GM11168 (cell line): Measurements from ENCODE around the gene TSPAN5.

ENCODE experiments used
- in situ Hi-C: fragments of 300-500 bp; cut with MboI; formaldehyde crosslinking; loops from one replicate; pipeline ENCODE4 v1.12.0; 2022; ENCODE audit warnings: low sequenced_read_pairs; ENCODE audit not compliant: unreplicated experiment

The TSPAN5 gene

DNA sequence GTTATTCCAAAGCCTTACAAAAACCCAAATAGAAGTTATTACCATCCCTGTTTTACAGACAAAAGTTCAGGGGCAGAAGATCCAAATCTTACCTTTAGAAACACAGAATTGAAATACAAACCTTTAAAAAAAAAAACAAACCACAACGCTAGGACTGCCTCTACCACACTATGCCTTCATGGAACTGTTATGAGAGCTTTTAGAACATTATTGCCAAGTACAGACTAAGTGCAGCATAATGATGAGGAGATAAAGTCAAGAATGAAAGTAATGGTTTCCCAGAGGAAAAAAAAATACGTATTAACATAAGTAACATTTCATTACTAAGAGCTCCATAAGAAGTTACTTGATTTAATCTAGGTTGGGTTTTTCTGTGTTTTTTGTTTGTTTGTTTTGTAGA lies 34.3 kb downstream of the TSPAN5 start:
- in situ Hi-C loops = no loop called here

DNA sequence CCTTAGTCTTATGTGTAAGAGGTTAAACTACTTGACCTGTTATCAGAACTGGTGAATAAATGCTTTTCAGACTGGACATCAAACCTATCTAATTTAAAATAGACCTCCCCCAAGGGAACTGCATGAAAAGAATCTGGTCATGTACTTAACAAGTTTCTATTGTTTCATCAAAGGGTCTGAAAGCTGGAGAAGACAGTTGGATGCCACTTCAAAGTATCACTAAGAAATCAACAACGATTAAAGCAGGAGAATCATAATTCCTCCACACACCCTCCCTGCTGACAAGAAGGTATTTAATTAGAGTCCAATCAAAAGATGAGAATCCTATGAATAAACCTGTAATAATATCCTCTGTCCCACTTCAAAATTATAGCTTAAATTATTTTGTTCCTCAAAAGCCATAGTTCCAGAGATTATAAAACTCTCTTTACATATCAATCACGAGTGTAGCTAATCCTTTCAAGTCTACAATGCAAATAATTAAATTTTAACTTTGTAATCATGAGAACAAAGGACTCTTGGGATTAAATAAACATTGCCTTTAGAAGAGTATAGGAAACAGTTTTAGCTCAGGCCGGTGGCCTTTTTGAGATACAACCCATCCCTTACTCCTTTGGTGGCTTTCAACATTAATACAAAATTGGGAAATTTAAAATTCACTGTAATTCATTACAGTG lies 35.1 kb downstream of the TSPAN5 start:
- in situ Hi-C loops = no loop called here

DNA sequence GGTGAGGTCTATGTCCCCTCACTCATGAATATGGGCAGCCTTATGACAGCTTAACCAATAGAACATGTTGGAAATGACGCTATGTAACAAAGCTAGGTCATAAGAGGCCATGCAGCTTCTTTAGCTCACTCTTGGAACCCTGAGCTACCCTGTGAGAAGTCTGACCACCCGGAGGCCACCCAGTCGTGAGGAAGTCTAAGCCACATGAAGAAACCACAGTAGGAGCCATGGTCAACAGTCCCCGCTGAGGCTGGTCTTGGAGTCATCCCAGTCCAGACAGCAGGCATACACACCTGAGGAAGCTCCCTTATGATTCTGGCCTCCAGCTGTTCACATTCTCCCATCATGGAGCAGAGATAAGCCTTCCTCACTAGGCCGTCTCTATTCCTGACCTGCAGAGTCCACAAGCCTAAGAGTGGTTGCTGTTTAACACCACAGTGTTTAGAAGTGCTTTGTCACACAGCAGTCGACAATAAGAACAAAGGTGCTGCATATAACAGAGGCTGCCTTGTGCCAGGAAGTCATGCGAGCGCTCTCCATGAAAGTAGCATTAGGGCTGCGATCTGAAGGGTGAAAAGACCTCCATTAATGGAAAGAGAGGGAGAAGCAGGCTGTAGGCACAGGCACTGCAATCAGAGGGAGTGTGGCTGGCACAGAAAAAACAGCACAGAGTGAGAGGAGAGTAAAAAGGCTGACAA lies 38.2 kb downstream of the TSPAN5 start:
- in situ Hi-C loops = no loop called here

DNA sequence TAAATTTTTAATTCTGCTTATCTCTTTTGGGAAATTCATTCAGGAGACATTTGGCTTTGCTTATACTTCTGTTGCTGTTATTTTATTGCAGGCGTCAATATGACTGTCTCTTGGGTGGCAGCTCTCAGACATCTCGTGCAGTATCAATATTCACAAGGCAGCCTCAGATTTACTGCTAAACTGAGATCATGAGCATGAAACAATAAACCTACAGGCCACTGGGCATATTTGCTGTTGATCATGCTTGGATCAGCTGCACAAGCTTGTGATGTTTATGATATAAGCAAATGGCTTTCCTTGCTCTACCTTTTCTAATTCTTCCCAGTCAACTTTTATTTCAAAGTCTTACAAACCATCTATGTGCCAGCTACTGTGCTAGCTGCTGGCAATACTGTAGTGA lies 39.2 kb downstream of the TSPAN5 start:
- in situ Hi-C loops = no loop called here

DNA sequence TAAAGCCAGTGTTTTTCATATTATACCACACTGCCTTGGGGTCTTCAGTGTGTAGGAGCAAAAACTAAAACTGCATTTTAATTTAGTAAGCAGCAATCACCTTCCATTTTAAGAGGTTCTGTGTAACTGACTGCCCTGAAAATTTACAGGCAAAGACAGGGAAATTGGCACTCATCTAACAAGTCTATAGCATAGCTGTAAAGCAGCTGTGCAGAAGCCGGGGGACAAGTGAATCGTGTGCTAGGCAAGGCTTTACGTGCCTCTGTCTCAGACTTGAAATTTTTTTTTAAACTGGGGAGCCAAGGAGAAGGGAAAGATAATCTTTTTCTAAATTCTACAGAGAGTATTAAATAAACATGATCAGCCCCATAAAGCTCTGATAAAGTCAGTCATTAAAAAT lies 39.7 kb downstream of the TSPAN5 start:
- in situ Hi-C loops = no loop called here

DNA sequence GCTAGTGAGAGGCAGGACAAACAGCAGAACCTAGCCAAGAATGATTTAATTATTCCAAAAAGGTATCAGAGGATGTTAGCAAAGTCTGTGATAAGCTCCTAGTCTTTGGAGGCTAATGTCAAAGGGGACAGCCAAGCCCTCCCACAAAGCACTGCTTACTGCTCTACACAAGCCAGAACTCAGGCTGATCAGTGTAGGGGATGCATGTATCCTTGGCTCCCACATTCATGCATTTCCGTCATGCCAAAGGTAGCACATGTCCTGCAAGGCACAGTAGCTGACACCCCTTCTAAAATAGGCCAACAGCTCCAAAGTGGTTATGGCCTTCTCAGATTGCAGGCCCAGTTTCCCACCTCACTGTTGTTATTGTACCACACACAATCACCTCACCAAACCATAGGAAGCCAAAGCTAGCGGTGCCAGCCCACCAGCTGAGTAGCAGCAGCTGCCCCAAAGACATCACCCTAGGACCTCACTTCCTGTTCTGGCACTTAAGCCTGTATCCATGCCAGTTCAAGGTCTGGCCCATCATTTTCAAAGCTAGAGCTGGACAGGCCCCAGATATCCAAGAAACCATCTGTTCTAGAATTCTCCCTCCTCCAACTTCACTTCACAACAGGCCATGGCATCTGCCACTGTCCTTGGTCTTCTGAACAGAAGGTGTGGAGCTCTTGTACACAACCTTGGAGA lies 40.9 kb downstream of the TSPAN5 start:
- in situ Hi-C loops = no loop called here

DNA sequence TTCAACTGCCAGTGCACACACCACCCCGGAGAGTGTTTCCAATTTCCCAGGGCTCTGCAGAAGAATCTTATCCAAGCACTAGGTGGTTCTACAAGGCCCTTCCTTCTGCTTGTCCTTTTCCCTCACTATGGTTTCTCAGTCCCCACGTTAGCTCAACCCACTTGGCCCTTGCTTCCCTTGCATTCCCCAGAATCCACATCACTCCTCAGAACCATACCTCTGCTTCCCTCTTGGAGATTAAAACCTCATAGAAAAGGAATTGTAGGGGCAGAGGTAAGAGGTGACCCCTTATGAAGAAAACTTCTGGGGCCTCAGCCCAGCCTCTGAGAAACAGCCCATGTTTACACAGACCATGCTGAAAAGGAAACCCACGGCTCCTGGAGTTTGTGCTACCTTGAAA lies 42.4 kb downstream of the TSPAN5 start:
- in situ Hi-C loops = no loop called here

DNA sequence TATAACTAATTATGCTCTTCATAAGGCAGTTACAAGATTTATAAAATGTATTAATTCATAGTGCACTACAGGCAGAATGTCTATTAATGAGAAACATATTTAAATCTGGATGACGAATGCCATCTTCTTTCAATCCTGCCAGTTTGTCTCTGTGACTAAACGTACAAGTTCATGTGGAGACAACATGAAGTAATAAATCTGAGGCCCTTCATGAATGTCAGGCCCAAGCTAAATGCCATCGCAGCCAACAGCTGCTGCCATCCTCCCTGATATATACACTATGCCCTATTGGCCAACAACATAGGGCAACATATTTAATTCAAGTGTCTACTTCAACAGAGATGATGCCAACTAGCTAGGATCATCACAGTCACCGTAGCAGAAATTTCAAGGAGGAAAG lies 43.7 kb downstream of the TSPAN5 start:
- in situ Hi-C loops = no loop called here

DNA sequence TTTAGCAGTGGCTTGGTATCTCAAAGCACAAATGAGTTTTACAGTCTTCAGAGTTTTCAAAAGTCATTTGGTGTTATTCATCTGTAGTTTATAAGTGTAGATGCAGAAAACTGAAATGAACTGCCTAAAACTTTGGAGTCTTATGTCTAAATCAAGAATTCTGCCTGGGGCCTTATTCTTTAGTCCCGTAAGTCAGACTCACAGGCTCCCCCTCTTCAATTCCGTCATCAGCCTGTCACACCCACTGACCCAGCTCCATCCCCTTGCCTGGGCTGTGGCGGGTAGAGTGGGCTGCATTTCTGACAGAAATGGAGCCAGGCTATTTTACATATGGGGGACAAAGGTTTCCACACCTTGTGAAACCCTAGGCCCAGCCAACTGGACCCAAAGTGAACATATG lies 44.3 kb downstream of the TSPAN5 start:
- in situ Hi-C loops = no loop called here

DNA sequence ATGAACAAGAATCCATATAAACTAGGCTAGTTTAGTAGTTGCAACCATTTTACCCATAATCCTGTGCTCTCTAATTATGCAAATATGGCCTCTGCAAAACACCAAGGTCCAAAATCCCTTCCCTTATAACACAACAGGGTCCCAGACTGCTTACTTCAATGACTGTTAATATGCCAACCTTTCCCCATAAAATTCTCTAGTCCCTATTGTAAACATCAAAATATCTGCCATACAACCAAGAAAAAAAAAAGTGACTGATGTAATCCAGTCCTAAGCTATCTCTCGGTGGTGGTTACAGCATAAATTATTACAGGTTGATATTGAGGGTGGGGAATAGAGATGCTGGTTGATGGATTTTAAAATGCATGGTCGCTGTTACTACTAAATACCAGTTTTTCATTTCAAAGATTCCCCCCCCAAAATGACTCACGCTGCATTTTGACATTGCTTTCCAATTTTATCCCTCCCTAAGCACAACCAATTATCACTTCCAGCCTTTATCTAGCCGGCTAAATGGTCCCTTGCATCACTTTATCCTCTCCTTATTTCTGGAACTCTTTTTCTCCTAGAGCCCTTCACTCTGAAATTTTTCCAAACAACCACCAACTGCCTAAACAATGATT lies 44.8 kb downstream of the TSPAN5 start:
- in situ Hi-C loops = no loop called here

DNA sequence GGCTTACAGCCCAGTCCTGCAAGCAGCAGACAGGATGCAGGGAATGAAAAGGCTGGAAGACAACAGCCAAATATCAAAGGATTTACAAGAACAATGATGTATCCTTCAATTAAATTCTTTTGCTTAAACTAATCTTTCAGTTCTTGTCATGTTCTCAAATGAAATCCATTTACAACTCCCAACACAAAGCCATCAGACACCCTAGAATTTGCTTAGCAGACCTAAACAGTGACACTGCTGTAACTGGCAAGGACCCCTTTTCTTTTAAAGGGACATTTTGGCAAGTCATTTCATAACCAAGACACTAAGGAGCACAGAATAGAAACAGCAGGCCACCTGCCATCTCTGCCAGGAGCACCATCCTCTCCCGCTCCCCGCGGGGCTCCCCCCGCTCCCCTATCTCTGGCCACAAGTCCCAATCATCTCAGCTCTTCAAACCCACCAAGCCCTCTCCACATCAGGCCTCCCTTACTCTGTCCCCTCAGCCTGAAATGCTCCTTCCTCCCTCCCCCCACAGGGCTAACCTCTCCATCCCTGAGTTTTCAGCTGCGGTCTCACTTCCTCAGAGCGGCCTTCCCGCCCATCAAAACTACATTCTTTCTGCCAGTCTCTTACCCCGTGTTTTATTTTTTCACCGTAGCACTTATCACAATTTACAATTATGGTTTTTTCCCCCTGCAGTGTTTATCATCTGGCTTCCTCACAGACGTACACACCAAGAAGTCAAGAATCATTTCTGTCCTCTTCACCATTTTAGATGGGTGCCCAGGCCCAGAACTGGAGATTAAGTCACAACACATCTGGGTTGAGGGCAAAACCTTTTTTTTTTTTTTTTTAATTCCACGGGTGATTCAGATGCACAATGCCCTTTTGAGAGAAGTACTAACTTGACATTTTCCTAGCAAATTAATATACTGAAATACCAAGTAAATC lies 45.8 kb downstream of the TSPAN5 start:
- in situ Hi-C loops = no loop called here

DNA sequence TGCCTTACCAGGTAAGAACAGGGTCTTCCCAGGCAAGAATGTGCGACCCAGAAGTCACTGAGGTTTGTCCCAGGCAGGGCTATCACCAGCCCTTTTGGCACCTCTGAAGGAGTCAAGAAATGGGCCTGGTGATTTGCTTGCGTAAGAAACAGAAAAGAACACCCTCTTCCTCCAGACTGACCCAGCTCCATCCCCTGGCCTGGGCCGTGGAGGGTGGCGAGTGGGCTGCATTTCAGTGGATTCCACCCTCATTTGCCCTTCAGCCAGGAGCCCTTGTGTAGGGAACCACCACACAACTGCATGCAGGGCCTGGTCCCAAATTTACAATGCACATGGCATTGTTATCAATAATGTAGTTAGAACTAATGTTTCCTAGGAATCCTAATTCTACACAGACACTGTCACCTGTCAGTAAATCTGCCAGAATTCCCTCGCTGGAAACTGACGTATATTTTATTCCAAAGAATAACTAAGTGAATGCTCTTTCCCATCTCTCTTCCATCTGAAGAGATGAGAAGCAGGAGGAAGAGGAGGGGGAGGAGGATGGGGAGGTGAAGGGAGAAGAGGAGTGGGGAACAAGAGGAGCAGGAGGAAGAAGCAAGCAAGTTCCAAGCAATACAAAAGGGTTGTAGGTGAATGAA lies 46.6 kb downstream of the TSPAN5 start:
- in situ Hi-C loops = no loop called here

DNA sequence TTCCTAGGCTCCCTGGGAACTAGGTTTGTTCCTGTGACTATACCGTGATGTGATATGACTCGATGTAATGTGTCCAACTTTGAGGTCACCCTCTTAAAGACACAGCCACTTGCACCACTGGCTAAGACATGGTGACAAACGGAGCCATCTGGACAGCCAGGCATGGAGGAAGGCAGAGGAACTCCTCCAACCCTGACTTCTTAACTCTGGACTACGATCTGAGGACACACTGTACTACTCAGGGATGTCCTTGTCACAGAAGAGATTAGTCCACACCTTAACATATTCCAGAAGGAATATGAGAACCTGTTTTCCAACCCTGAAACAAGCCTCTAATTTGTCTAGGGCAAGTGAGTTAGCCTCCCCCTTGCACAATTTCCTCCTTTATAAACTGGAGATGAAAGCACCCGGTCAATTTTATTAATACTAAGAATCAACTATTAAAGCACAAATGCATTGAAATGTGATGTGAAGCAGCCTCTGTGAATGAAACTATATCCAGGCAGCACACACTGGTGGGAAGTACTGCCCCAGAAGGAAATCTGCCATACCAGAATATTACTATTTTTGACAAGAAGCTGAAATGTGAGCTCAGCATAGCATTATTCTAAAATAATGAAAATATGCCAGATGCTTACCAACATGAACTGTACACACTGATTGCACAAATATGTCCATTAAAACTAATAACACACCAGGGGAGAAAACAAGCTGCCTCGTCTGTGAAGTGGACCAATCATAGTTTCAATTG lies 47.3 kb downstream of the TSPAN5 start:
- in situ Hi-C loops = no loop called here

DNA sequence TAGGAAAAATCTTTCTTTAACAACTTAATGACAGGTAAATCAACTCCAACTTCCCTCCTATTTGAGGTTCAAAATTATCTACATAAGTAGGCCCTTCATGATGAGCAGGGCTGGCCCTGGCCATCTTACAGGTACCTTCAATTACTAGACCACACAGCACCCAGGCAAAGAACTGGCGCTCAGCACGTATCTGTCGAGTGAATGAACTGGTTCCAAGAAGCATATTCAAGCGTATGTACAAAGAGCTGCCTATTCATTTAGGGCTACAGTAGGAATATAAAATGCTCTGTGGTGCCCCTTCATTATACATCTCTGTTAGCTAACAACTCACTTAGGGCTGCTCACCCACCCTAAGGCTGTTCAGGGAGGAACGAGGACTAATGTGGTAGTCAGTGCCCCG lies 48.0 kb downstream of the TSPAN5 start:
- in situ Hi-C loops = no loop called here

DNA sequence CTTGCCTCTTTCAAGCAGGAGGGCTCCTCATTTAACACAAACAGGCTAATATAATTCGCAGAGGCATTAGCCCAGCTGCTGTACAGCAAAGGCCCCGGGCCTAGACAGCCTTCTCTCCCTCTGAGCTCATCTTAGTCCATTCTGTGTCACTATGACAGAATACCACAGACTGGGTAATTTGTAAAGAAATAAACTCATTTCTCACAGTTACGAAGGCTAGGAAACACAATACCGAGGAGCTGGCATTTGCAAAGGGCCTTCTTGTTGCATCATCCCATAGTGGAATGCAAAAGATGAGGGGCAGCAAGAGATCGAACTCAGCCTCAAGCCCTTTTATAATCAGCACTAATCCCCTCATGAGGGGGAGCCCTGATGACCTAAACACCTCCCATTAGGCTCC lies 48.5 kb downstream of the TSPAN5 start:
- in situ Hi-C loops = no loop called here

DNA sequence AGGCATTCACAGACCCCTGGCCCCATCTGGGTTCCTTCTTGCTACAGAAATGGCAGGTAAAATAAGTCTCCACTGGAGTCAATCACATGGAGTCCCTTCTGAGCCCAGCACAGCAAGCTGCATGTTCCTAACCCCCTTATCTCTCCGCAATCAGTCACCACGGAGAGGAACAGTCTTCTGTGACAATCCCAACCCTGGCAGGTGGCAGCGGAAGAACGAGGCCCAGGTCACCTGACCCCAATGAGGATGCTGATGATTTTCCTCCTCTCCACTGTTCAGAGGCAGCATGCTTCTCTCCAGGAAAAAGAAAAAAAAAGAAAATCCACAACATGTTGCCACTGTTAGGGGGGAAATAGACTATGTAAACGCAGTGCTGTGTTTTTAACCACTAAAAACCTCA lies 50.1 kb downstream of the TSPAN5 start:
- in situ Hi-C loops = no loop called here

DNA sequence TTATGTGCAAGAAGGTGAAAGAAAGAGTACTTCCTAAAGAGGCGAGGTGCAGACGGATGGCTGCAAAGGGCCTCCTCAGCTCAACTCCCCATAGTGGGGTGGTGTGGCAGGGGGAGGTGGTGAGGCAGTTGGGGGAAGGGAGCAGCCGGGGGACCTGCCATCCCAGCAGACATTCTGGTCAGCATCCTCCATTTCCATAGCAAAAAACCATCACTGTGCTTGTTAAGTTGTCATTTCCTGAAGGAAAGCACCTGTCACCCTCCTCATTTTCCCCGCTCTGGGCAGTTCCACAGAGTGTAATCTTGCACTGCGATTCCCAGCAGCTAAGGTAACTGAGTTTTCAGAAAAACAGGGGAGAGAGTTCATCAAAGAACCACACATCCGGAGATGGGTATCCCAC lies 51.5 kb downstream of the TSPAN5 start:
- in situ Hi-C loops = no loop called here

DNA sequence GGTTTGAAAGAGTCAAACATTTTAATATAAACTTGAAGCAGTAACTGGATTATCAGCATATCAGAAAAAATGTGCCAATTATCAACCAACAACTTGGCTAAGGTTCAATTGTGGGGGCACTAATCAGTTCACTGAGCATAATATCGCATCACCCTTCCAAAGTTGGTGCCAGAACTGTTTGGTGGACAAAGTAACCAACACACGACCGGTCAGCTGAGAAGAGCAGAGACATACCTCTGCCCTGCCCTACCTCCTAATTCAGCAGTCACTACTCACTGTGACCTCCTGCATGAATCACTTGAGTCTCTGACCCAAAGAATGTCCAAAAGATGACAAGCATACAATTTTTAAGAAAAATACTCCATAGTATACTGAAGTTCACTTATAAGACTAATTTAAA lies 53.2 kb downstream of the TSPAN5 start:
- in situ Hi-C loops = no loop called here

DNA sequence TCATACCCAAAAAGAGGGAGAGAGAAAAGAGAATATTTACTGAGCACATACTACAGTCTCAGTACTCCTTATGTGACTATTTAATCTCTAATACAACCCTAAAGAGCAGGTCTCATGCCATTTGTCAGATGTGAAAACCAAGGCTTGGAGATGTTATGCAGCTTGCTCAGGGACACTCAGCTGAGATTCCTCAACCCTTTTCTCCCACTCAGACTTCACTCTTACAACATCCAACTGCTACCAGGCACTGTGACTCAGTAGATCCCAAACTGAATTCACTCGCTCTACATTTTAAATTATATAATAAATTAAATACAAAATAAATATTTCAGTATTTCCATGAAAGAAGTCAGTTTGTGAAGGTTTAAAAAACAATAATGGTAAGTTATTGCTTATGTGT lies 53.7 kb downstream of the TSPAN5 start:
- in situ Hi-C loops = no loop called here
